HEK293 (cell line): ENCODE data around the gene ASPRV1.

Source experiments
- KLF9 ChIP-seq: fragments of 450-650 bp; formaldehyde crosslinking; IDR thresholded peaks from 2 replicates; pipeline ENCODE4 v1.5.1; 2016; ENCODE audit warnings: missing biosample characterization, missing genetic modification characterization, low read depth
- ZBTB10 ChIP-seq: fragments of 450-650 bp; formaldehyde crosslinking; IDR thresholded peaks from 2 replicates; pipeline ENCODE4 v1.5.1; 2016; ENCODE audit warnings: missing biosample characterization, missing genetic modification characterization
- ZNF292 ChIP-seq: fragments of 450-650 bp; formaldehyde crosslinking; IDR thresholded peaks from 2 replicates; pipeline ENCODE4 v1.5.1; 2016; ENCODE audit warnings: low read depth, missing biosample characterization, missing genetic modification characterization, borderline replicate concordance

- TF ChIP-seq ZBTB10 (tag by site-specific recombination) = no peak
- TF ChIP-seq ZNF292 (tag by site-specific recombination) = no peak
- no peak for TF ChIP-seq KLF9 (tag by site-specific recombination)
Observed at GRCh38 chr2:69911985-69912563, 49.4 kb downstream of the ASPRV1 start.
